HCT116 (cell line): Measurements from ENCODE around the gene BBX. TPM values are rescaled to one million over a fixed set of nuclear protein-coding genes. Genes with fewer than 3 reads are reported as not detected.

Experiments used
- ATAC-seq: fragments of 200-7000 bp; cut with Tn5 transposase; 2 replicates; pipeline ENCODE4 v1.9.1; 2020; ENCODE audit warnings: mild to moderate bottlenecking, moderate library complexity
- BruUV-seq: library from RNA; stranded (reverse); fragments of 400-500 nt; replicated peaks from 2 replicates; lab custom pipeline; 2021; lab: Mats Ljungman, UMichigan
- CTCF ChIA-PET: fragments of 300-600 bp; sonication (Branson Sonifier 250); formaldehyde crosslinking; loops from one replicate; lab custom pipeline; 2021; ENCODE audit warnings: antibody characterized with exemption; lab: Charles Lee
- POLR2A ChIA-PET: fragments of 300-600, 350-600 bp; sonication (Branson Sonifier 250); formaldehyde crosslinking; loops from one replicate; lab custom pipeline; 2021; ENCODE audit warnings: antibody characterized with exemption; lab: Charles Lee
- RAD21 ChIA-PET, 2 experiments: fragments of 300-600 bp; sonication (Branson Sonifier 250); formaldehyde crosslinking; loops; one replicate each; lab custom pipeline; 2023; ENCODE audit warnings: low total read pairs in 2 of 2; ENCODE audit not compliant: uncharacterized antibody in 2 of 2, unreplicated experiment in 2 of 2, low non-redundant PET in 1 of 2; lab: Charles Lee
- DNase-seq: peaks from one replicate; pipeline ENCODE4 v3.0.0-alpha.2; 2010; ENCODE audit warnings: low read depth, low spot score
- H2AFZ ChIP-seq: fragments of 200-600 bp; shearing (Covaris generic), sonication (generic); 2 replicates; pipeline ENCODE4 v1.6.1; 2017; ENCODE audit warnings: low read depth, mixed run types, mixed read lengths, antibody characterized with exemption, low read length; ENCODE audit not compliant: poor library complexity, severe bottlenecking
- H3K27ac ChIP-seq: 2 replicates; pipeline ENCODE4 v1.5.1; 2012; ENCODE audit warnings: low read depth, low read length
- H3K27me3 ChIP-seq: fragments of 200-600 bp; sonication (generic); 2 replicates; pipeline ENCODE4 v1.6.1; 2016; ENCODE audit warnings: mixed run types, low read length, mixed read lengths; ENCODE audit not compliant: insufficient read depth
- H3K36me3 ChIP-seq, 2 experiments: fragments of 200-500 bp in 1 of 2; fragments of 200-600 bp in 1 of 2; sonication (Bioruptor generic) in 1 of 2; sonication (generic) in 1 of 2; 2 replicates each; pipeline versions ENCODE4 v1.5.1 to v1.6.1; 2014 to 2016; ENCODE audit warnings: low read length in 2 of 2, inconsistent platforms in 1 of 2, mixed read lengths in 1 of 2, mixed run types in 1 of 2; ENCODE audit not compliant: insufficient read depth in 2 of 2, control insufficient read depth in 1 of 2
- H3K4me1 ChIP-seq, 2 experiments: fragments of 200-600 bp in 1 of 2; sonication (generic) in 1 of 2; 2 replicates each; pipeline versions ENCODE4 v1.5.1 to v1.6.1; 2012 to 2017; ENCODE audit warnings: low read length in 2 of 2, inconsistent platforms in 1 of 2, mild to moderate bottlenecking in 1 of 2, mixed read lengths in 1 of 2, mixed run types in 1 of 2, moderate library complexity in 1 of 2; ENCODE audit not compliant: insufficient read depth in 2 of 2, control insufficient read depth in 1 of 2
- H3K4me2 ChIP-seq: fragments of 200-600 bp; sonication (generic); 2 replicates; pipeline ENCODE4 v1.6.1; 2017; ENCODE audit warnings: mixed run types, low read length, mixed read lengths
- H3K4me3 ChIP-seq, 2 experiments: fragments of 200-600 bp in 1 of 2; sonication (generic) in 1 of 2; replicated peaks in 1 of 2; 2 replicates each; pipeline ENCODE4 v1.5.1; 2011 to 2016; ENCODE audit warnings: low read length in 2 of 2, control low read depth in 1 of 2, low read depth in 1 of 2, mild to moderate bottlenecking in 1 of 2, mixed read lengths in 1 of 2, mixed run types in 1 of 2
- H3K79me2 ChIP-seq: fragments of 200-600 bp; sonication (generic); 2 replicates; pipeline ENCODE4 v1.6.1; 2017; ENCODE audit warnings: mild to moderate bottlenecking, mixed run types, low read length, moderate library complexity, mixed read lengths; ENCODE audit not compliant: insufficient read depth
- H3K9ac ChIP-seq: fragments of 200-600 bp; sonication (generic); 2 replicates; pipeline ENCODE4 v1.6.1; 2016; ENCODE audit warnings: low read length, mixed read lengths
- H3K9me2 ChIP-seq: fragments of 200-600 bp; sonication (generic), shearing (Covaris generic); 2 replicates; pipeline ENCODE4 v1.6.1; 2017; ENCODE audit warnings: mixed run types, mild to moderate bottlenecking, moderate library complexity; ENCODE audit not compliant: insufficient read depth
- H3K9me3 ChIP-seq, 2 experiments: fragments of 200-500 bp in 1 of 2; fragments of 200-600 bp in 1 of 2; sonication (Bioruptor generic) in 1 of 2; sonication (generic) in 1 of 2; 2 replicates each; pipeline ENCODE4 v1.6.1; 2014 to 2017; ENCODE audit warnings: low read length in 2 of 2, mixed read lengths in 2 of 2, inconsistent platforms in 1 of 2, low read depth in 1 of 2, mild to moderate bottlenecking in 1 of 2, mixed run types in 1 of 2, moderate library complexity in 1 of 2; ENCODE audit not compliant: control insufficient read depth in 1 of 2, insufficient read depth in 1 of 2
- H4K20me1 ChIP-seq: fragments of 200-600 bp; sonication (generic), shearing (Covaris generic); 2 replicates; pipeline ENCODE4 v1.6.1; 2017; ENCODE audit warnings: mixed run types, mild to moderate bottlenecking, moderate library complexity; ENCODE audit not compliant: insufficient read depth
- CBX3 ChIP-seq: IDR thresholded peaks from 2 replicates; pipeline ENCODE4 v1.6.1; 2012; ENCODE audit warnings: low read depth
- ELF1 ChIP-seq: IDR thresholded peaks from 2 replicates; pipeline ENCODE4 v1.6.1; 2012; ENCODE audit warnings: low read depth, borderline replicate concordance
- EZH2 ChIP-seq: fragments of 200-600 bp; sonication (generic); IDR thresholded peaks from 2 replicates; pipeline ENCODE4 v1.6.1; 2017; ENCODE audit warnings: antibody characterized with exemption, mixed run types
- FOSL1 ChIP-seq: IDR thresholded peaks from 2 replicates; pipeline ENCODE4 v1.6.1; 2012; ENCODE audit warnings: low read depth
- TCF7L2 ChIP-seq: IDR thresholded peaks from 2 replicates; pipeline ENCODE4 v1.7.0; 2011; ENCODE audit warnings: borderline replicate concordance, inconsistent platforms; ENCODE audit not compliant: insufficient read depth, insufficient read length; ENCODE audit errors: extremely low read depth
- YY1 ChIP-seq: IDR thresholded peaks from 2 replicates; pipeline ENCODE4 v1.6.1; 2011; ENCODE audit warnings: low read length, low read depth, moderate library complexity, mild to moderate bottlenecking; ENCODE audit not compliant: insufficient replicate concordance; ENCODE audit errors: extremely low read depth
- ZNF274 ChIP-seq: fragments of 200-500 bp; sonication (Bioruptor generic); IDR thresholded peaks from 2 replicates; pipeline ENCODE4 v1.6.1; 2014; ENCODE audit warnings: mild to moderate bottlenecking, low read depth, low read length, inconsistent platforms
- intact Hi-C: fragments of 100-400 bp; cut with micrococcal nuclease; formaldehyde crosslinking; loops from 2 replicates; pipeline ENCODE4 v1.10.0; 2022
- total RNA-seq: library from RNA; stranded (reverse); gene quantifications from one replicate; pipeline ENCODE4 v1.2.1, GENCODE V29; 2021; ENCODE audit not compliant: unreplicated experiment
- TF ChIP-seq, protein P1 (sequence below): IDR thresholded peaks from 2 replicates; pipeline ENCODE4 v1.6.1; 2011; ENCODE audit warnings: mild to moderate bottlenecking, low read length, moderate library complexity; ENCODE audit not compliant: insufficient replicate concordance; ENCODE audit errors: extremely low read depth
- TF ChIP-seq, protein P2 (sequence below): IDR thresholded peaks from 2 replicates; pipeline ENCODE4 v1.6.1; 2012; ENCODE audit warnings: low read depth
- TF ChIP-seq, protein P3 (sequence below): IDR thresholded peaks from 2 replicates; pipeline ENCODE4 v1.6.1; 2012

BBX gene
- total RNA-seq, 1 experiment from 2014 or later = 55.6 TPM

DNA sequence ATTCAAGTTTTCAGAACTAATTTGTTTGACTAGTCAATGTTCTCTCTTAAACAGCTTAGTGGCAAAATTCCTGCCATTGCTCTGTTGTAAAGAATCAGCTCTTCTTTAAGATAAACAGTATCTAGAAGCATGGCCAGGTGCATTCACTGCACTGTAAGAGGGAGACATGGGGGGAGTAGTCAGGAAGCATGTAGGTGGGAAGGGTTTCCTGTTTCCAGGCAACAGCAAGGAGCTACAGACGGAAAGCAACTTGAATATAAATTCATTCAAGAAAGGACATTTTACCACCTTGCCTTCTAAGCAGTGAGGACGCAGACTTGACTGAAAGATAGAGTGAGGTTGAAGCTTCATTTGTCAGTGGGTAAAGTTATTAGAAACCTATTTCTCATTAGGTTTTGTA lies 55.3 kb downstream of the BBX start:
- intact Hi-C loops = no loop called here
- CTCF ChIA-PET = no interaction called here

More for the DNA sequence above, 55.3 kb downstream of the BBX start:
- ATAC-seq (no peak), DNase-seq (no peak)
- no peak overlapping the region for H3K4me3 ChIP-seq
- no peaks in the 10 kb centered on the region for H3K36me3 ChIP-seq
- H3K4me2 ChIP-seq = no peak overlapping the region
- RAD21 ChIA-PET = no interaction called here
- H2AFZ ChIP-seq = no peak overlapping the region
- TF ChIP-seq, protein P1, sequence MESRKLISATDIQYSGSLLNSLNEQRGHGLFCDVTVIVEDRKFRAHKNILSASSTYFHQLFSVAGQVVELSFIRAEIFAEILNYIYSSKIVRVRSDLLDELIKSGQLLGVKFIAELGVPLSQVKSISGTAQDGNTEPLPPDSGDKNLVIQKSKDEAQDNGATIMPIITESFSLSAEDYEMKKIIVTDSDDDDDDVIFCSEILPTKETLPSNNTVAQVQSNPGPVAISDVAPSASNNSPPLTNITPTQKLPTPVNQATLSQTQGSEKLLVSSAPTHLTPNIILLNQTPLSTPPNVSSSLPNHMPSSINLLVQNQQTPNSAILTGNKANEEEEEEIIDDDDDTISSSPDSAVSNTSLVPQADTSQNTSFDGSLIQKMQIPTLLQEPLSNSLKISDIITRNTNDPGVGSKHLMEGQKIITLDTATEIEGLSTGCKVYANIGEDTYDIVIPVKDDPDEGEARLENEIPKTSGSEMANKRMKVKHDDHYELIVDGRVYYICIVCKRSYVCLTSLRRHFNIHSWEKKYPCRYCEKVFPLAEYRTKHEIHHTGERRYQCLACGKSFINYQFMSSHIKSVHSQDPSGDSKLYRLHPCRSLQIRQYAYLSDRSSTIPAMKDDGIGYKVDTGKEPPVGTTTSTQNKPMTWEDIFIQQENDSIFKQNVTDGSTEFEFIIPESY = no peak
- TF ChIP-seq, protein P2, sequence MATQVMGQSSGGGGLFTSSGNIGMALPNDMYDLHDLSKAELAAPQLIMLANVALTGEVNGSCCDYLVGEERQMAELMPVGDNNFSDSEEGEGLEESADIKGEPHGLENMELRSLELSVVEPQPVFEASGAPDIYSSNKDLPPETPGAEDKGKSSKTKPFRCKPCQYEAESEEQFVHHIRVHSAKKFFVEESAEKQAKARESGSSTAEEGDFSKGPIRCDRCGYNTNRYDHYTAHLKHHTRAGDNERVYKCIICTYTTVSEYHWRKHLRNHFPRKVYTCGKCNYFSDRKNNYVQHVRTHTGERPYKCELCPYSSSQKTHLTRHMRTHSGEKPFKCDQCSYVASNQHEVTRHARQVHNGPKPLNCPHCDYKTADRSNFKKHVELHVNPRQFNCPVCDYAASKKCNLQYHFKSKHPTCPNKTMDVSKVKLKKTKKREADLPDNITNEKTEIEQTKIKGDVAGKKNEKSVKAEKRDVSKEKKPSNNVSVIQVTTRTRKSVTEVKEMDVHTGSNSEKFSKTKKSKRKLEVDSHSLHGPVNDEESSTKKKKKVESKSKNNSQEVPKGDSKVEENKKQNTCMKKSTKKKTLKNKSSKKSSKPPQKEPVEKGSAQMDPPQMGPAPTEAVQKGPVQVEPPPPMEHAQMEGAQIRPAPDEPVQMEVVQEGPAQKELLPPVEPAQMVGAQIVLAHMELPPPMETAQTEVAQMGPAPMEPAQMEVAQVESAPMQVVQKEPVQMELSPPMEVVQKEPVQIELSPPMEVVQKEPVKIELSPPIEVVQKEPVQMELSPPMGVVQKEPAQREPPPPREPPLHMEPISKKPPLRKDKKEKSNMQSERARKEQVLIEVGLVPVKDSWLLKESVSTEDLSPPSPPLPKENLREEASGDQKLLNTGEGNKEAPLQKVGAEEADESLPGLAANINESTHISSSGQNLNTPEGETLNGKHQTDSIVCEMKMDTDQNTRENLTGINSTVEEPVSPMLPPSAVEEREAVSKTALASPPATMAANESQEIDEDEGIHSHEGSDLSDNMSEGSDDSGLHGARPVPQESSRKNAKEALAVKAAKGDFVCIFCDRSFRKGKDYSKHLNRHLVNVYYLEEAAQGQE = no peak
- TF ChIP-seq ZNF274 (no peak), YY1 (no peak), TCF7L2 (no peak), ELF1 (no peak), CBX3 (no peak), FOSL1 (no peak), EZH2 (no peak)
- TF ChIP-seq, protein P3, sequence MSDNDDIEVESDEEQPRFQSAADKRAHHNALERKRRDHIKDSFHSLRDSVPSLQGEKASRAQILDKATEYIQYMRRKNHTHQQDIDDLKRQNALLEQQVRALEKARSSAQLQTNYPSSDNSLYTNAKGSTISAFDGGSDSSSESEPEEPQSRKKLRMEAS = no peak
- no peak overlapping the region for H3K27ac ChIP-seq
- H3K9ac ChIP-seq = no peak overlapping the region
- no peaks in the 10 kb centered on the region for H4K20me1 ChIP-seq
- no peaks in the 10 kb centered on the region for H3K27me3 ChIP-seq
- no peaks in the 10 kb centered on the region for H3K9me3 ChIP-seq
- H3K9me2 ChIP-seq = no peaks in the 10 kb centered on the region
- no peaks in the 10 kb centered on the region for H3K4me1 ChIP-seq
- no peaks in the 10 kb centered on the region; the same call in 1 of the 2 replicates for H3K79me2 ChIP-seq
- POLR2A ChIA-PET = no interaction called here
- no TSS peak for BruUV-seq
